Daoy (cell line): ENCODE results near the gene TMEM132A. TPM values are rescaled to one million over a fixed set of nuclear protein-coding genes. Genes with fewer than 3 reads are reported as not detected.
A peak's percentile ranks its signal among the peaks of the same experiment; 100 is the strongest.
"Not testable (repeated sequence)": the region's sequence is repeated elsewhere in the genome, so short reads cannot be mapped to it uniquely, and the experiment has no call there.

ENCODE experiments used
- DNase-seq: peaks from one replicate; pipeline ENCODE4 v3.0.0-alpha.2; 2015; ENCODE audit warnings: low read depth
- total RNA-seq: library from RNA; depleted of rRNA; stranded (reverse); fragments of >200 nt; shearing (Covaris generic); gene quantifications from 2 replicates; pipeline ENCODE4 v1.2.3, GENCODE V29; 2014

TMEM132A gene
- total RNA-seq, 1 experiment from 2014 or later = 59.4 TPM

DNA sequence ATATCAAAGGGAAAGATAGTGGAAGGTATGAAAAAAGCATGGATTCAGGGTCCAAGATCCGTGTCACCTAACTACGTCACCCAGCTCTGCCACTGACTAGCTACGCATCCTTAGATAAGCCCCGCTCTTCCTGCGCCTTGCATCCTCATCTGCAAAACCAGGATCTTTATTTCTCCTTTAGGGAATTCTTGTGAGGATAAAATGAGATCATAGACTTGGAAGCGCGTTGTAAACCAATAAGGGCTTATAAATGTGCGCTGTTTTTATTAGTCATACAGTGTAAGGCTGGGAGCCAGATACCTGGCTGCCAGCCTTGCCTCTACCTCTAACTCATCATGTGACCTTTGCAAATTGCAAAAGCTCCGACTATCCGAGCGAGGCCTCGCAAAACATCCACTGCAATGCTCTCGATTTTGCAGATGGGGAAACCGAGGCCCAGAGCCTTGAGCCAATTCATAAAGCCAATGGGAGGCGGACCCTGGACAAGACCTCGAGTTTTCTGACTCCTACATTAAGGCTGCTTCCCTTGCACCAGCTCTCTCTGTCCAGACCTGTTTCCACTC, 18.6 kb upstream of the TMEM132A start:
- DNase-seq = peak; percentile 26

DNA sequence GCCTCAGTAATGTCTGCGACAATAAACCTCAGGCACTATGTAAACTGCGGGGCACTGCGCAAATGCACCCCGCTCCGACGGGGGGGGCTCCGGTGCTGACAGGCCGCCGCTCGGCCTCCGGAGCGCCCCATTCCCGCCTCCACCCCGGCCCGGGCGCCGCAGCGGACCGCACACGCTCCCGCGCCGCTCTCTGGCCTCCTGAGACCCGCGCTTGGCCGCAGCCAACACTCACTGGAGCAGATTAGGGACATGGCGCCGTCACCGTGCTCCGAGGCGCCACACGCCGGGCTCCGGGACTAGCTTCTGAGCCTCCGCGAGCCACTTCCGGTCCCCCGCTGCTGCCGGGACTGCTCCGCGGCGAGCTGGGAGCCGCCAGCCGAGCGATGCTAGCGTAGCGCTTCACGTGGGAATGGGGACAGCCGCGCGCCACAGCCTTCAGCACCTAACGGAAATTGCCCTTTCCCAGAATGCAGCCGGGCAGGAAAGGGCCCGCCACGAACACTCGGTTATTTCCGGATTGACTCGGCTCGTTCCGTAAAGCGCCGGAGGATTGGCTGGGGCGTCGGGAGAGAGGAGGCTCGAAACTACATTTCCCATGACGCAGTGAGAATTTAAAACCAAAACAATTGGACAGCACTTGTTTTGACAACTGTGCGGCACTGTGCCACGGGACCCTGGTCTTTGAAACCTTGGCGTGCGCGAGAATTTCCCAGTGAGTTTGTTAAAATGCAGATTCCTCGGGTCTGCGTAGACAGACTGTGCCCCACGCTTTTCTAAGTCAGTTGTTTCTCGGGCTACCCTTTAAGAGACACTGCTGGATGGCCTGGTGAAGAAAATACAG, 17.9 kb upstream of the TMEM132A start, which contains the start of gene PRPF19:
TSS of gene PRPF19 (minus strand) at position 454 of the 841 bp plus-strand sequence. CDS start at position 251, 203 bp downstream.
- peak; percentile 96 for DNase-seq

DNA sequence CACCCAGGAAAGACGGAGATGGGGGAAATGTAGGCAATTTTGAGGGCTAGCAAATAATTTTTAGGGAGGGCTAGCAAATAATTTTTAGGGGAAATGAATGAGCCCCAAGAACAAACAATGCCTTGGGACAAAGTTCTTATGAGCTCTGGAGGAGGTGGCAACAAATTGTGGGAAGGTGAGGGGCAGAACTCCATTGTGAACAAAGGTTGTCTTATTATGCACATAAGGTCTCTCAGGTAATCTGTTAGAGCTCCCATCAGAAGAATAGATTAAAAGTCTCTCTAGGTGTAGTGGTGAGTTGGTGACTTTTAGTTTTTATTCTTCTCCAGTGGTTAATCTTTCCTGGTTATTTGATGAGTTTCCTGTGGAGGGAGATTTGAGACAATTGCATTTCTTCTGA, 15.5 kb upstream of the TMEM132A start:
- no peak for DNase-seq

DNA sequence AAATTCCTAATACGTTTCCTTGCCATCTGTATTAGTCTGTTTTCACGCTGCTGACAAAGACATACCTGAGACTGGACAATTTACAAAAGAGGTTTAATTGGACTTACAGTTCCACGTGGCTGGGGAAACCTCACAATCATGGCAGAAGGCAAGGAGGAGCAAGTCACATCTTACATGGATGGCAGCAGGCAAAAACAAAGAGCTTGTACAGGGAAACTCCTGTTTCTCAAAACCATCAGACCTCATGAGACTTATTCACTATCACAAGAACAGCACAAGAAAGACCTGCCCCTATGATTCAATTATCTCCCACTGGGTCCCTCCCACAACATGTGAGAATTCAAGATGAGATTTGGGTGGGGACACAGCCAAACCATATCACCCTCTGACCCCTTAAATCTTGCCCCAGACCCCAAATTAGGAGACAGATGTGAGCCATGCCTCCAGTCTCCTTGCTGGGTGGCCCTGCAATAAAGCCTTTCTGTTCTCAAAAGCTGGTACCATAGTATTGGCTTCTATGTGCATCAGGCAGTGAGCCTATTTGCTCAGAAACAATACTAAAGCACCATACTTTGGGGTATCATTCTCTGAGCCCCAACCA, 14.5 kb upstream of the TMEM132A start:
- not testable (repeated sequence) for DNase-seq

DNA sequence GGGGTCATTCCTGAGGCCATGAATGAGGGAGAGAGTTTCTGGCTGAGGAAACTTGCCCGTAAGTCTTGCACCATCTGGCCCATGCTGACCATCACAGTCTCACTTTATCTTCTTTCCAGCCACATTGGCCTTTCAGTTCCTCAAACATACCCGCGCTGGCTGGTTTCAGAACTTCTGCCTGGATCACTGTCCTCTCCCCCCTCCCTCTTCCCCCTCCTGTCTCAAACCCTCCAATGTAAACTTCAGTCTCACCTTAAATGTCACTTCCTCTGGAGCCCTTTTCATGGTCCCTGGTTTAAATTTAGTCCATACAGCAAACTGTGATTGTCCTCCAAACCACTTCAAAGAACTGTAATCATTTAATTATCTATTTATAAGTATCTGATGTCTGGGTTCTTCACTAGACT, 14.0 kb upstream of the TMEM132A start:
- DNase-seq = no peak

DNA sequence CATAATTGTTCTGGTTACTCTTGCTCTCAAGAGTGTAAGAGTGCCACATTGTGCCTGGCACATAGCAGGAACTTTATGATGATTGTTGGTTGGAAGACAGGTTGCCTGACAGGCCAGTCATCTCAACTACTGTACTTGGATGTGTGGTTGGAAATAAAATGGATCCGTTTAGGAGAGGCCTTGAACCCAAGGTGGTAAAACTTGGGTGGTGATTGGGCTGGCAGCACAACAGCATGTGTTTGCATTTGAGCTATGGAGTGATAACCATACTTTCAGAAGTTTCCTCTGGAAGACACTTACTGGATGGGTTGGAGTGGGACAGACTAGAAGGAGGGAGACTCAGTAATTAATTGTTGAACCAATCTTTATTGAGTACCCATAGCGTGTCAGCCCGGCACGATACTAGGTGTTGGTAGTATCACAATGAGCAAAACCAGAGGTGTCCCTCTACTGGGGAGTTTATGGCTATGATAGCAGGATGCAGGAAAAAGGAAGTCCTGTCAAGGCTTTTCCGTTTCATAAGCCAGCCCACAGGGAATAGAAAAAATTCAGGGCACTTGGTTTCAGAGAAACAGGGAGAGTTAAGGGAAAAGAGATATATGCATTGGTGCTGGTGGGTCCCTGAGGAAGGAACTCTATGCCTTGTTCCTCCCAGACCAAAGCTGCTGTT, 13.4 kb upstream of the TMEM132A start:
- DNase-seq = no peak

DNA sequence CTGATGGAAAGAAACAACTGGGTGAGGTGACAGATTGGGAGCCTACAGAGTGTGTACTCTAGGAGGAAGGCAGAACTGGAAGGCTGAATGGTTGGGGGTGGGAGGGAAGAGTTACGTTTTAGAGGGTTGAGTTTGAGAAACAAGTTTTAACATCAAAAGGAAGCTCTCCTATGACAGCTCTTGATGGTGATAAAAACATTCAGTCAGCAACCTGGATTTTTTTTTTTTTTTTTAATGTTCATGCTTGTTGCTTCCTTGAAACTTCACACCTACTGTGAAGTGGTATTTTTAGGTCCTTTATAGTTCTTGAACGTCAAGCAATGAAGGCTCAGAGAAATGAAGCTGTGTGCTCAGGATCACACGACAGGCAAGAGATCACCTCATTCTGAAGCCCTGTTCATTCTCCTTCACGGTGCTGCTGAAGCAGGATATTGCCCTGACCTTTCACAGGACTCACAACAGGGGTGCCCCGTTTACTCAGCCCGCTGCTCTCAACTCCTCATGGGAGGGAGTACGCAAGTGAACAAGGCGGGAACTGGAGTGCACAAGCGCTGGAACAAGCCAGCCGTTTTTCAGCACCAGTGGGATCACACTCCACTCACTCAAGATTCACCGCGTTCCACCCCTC, 11.9 kb upstream of the TMEM132A start:
- no peak for DNase-seq

DNA sequence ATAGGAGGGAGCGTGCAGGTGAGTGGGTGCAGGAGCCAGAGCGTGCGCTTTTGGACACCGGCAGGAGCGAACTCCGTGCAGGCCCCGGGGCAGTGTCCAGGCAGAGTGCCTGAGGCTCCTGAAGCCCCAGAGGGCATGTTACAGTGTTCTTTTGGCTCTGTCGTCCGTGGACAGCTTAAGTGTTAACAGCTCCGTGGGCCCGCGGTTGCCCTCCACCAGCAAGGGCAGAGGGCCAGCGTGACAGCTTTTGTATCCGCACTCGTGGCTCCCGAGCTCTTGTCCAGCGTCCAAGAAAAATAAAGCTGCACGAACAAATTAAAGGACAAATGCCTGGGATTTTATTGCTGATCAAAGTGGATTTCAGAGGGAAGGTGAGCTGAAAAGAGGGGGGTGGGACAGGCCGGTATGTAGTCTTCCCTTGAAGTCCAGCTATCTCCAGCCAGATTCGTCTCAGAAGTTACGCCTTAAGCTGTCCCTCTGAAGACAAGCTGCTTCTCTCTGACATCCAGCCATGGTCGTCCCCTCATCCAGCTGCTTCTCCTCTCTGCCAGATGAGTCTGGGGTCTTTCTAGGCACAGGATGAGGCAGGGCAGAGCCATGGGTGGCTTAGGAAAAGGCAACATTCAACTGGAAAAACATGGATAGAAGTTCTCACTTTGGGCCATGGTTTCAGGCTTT, 11.3 kb upstream of the TMEM132A start:
- no peak for DNase-seq

DNA sequence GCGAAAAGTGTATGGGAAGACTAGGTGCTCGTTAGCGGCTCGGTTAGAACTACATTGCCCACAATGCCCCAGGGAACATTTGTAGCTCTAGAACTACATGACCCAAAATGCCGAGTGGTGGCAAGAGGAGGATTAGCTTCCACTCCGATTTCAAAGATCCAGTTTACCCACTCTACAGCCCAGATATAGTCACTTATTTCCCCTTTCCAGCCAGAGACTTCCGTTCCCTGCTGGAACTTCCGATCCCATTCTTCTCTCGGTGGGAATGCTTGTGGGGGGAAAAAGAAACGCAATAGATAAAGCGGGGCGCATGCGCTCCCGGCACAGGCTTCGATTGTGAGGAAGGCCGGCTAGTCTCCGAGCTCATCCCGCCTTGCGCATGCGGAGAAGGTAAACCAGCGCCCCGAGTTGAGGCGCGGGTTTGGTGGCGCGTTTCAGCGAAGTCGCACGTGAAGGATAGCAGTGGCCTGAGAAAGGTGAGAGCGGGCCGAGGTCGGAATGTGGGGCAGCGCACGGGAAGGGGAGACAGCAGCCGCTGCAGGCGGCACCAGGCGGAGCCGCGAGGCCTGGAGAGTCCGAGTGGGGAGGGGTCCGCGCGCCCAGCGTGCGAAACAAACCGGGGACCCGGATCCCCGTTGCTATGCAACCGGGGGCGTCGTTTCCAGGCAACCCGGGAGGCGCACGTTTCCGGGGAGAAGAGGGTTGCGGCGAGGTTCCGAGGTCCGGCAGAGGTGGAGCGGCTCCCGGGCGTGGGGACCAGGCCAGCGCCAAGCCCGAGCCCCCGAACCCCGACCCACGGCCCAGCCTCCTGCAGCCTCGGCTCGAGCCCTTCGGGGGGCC, 10.2 kb upstream of the TMEM132A start, which contains the start of gene TMEM109:
TSS of gene TMEM109 (plus strand) at position 366 of the 840 bp plus-strand sequence. CDS start 5,536 bp downstream, outside the sequence.
- peak; percentile 91 for DNase-seq

DNA sequence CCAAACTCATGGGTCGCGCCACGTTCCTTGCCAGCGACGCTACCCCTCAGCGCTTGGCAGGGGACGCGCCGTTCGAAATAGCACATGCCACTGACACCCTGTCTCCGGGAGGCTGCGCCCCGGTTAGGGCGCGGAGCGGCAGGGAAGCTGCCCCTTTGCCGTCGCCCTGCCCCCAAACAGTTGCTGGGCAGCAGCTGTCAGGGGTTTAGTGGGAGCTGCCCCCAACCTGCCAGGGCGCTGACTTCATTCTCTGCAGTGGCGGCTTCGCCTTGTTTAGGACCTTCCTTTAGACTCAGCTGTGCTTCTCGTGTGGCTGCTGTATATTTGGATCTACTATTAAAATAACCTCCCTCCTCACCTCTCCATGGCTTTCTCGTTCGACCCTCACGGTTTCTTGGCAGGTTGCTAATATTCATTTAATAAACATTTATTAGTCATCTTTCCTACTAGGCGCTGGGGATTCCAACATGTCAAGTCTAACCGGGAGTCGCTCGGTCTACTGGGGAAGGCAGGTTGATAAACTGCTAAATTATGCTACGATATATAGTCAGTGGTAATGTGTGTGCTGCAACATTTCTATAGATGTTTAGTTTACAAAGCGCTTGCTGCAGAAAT, 9.5 kb upstream of the TMEM132A start:
- DNase-seq = peak; percentile 50

DNA sequence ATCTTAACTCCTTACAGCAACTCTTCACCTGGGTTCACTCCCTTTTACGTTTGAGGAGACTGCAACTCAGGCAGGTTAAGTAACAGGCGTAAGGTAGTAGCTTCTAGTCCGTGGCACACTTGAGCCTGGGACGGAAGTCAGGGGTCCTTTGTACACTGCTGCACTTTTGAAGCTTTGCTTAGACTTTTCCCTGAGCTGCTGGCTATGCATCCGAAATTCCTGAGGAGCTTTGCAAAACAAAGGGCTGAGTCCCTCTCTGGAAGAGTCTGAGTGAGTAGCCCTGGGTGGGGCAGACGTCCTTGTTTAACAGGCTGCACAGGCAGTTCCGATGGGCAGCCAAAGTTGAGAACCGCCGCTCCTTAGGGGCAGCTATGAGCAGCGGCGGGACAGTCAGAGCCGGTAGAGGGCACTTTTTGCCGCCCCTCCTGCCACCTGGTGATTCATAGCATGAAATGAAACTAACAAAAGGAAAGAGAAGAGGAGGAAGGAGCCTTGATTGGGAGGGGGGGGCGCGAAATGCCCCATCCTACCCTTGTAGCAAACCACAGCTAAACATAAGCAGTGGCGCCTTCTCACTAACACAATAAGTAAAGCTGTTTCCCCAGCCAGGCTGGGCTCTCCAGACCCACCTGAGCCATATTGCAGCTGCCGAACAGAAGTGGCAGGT, 8.9 kb upstream of the TMEM132A start:
- peak; percentile 81 for DNase-seq

DNA sequence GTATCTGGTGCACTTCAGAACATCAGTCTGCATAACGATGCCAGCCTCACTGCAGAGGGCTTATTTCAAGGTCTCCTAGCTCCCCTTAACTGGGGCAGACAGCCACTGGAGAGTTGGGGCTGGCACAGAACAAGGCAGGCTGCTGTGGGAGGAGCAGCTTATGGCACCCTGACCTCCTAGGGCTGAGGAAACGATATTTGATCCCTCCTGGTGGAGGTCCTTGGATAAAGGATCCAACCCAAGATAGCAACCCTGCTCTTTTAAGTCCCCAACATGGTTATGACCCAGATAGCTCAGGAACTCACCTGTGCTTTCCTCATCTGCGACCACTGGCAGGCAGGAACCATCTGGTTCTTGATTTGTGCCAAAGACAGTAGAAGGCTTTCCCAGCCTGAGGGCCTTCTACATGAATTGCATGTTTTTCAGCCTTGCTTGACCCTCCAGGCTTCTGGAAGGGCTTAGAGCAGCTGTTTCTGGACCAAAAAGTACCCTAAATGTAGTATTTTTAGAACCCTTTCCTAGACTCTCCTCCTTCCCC, 7.5 kb upstream of the TMEM132A start:
- no peak for DNase-seq

DNA sequence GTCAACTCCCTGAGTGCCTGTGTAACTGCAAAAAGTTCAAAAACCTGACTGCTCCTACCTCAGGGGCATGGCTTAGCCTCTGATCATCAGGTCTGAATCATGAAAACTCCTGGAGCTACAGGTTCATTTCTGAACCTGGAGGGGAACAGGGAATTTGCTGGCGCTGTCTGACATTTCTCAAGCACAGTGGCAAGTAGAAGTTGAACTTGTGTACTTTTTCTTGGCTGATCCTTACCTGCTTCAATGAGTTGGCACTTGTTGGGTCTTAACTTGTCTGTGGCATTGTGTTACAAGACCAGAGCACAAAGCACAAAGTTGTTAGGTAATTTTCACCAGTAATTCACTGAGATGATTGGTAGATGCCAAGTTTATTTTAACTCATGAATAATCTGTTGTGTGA, 7.0 kb upstream of the TMEM132A start:
- no peak for DNase-seq

DNA sequence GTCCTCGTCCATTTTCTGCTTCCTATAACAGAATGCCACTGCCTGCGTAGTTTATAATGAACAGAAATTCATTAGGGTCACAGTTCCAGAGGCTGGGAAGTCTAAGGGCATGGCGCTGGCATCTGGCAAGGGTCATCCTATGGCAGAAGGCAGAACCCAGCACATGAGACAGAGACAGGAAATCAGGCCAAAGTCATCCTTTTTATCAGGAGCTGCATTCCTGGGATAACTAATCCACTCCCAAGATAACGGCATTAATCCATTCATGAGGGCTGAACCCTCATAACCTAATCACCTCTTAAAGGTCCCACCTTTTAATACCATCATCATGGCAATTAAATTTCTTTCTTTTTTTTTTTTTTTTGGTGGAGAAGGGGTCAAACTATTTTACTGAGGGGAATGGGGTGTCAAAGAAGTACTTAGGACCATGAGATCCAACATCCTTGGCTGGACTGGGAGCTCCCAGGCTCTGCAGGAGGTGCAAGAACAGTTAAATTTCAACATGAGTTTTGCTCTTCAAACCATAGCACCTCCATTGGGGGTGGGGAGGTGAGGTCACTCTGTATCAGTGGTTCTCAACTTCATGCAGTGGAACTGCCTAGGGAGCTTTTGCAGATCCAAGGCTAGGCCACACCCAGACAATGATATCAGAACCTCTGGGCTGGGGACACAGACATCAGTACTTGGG, 5.9 kb upstream of the TMEM132A start:
- DNase-seq = no peak

DNA sequence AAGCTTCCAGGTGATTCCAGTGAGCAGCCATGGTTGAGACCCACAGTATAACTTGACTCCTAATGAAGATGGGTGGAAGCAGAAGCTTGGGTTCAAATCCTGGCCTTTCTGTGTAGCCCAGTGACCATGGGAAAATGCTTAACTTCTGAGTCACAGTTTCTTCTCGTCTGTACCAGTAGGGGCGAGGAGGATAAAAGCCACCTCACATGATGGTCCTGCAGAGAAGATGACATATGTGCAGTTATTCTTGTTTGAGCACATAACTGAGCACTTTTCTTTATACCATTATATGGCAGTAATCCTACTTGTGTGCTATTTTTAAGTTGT, 5.4 kb upstream of the TMEM132A start:
- peak; percentile 27 for DNase-seq

DNA sequence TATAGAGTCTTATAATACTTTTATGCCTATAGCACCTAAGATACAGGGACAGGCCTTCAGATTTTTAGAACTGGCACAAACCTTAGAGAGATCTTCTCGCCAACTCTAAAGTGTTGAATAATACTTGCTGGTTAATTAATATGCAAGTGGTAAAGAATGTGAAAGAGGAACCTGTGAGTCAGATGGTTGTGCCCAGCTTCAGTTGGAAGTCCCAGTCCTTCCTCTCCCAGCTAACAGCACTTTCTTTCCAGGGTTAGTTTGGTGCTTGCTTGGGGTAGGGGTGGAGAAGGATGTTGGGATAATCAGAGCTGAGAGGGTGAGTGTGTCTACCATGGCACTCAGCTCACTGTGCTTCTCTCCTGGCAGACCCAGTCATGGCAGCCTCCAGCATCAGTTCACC, 4.9 kb upstream of the TMEM132A start:
- DNase-seq = no peak

DNA sequence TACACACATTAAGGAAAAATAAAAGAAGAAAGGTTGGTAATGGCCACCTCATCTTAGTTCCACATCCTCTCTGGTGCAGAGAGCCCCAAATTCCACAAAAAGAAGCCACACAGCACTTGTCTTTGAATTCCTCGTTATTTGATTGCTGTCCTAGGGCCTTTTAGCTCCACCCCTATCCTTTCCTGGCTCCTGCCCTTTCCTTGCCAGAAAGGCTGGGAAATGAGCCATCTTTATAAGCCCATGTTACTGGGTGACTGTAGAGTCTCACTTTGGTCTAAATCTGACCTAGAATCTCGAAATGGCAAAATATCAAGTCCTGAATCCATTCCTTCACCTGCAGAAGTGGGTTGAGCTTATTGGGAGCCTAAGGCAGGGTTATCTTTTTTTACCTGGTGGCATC, 4.3 kb upstream of the TMEM132A start:
- DNase-seq = no peak

DNA sequence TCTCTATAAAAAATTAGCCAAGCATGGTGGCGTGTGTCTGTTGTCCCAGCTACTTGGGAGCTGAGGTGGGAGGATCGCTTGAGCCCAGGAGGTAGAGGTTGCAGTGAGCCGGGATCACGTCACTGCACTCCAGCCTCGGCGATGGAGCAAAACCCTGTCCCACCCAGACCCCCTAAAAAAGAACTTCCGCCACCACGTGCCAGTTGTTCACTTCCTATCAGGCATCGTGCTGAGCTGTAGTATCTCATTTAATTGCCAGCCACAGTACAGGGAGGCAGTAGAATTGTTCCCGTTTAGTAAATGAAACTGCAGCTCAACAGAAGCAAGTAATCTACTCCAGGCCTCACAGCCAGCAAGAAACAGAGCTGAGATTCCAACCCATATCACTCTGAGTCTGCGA, 3.0 kb upstream of the TMEM132A start:
- DNase-seq = no peak
